ENCODE measurements around the gene ETF1. TPM values are rescaled to one million over a fixed set of nuclear protein-coding genes. Genes with fewer than 3 reads are reported as not detected.
A peak's percentile ranks its signal among the peaks of the same experiment; 100 is the strongest.

Gene ETF1
- total RNA-seq, 6 donors from 2014 or later: 22.0 to 147 (median 92.4) TPM

- Histone ChIP-seq H3K4me1 (peaks cover 4 to 12% (median 9%) of the 10 kb centered on the region in 4 donors), H3K4me3 (no peak overlapping the region), H3K36me3 (peaks cover 0 to 10% (median 4%) of the 10 kb centered on the region in 4 donors), H3K9me3 (no peaks in the 10 kb centered on the region), H3K27me3 (no peaks in the 10 kb centered on the region), H3K27ac (no peak overlapping the region)
- DNase-seq (no peak), ATAC-seq (ENCODE audit: low FRiP score in 2 of 2) (no peak)
- 44 to 45% methylated on average over 6 of the region's 6 CpGs for WGBS, 2 donors
- no peak for TF ChIP-seq EP300 (IDR thresholded peaks at IDR 0.05)
- no peak for TF ChIP-seq CTCF (IDR thresholded peaks at IDR 0.05)
- TF ChIP-seq POLR2AphosphoS5 (IDR thresholded peaks at IDR 0.05): no peak
- TF ChIP-seq POLR2A (IDR thresholded peaks at IDR 0.05): no peak
These were observed 70.7 kb downstream of the ETF1 start for GRCh38 chr5:138472353-138472752.

GRCh38 chr5:138471052-138471361, 72.0 kb downstream of the ETF1 start:
- no peaks in the 10 kb centered on the region for H3K27me3 ChIP-seq
- DNase-seq: no peak
- H3K36me3 ChIP-seq: peaks cover 0 to 17% (median 8%) of the 10 kb centered on the region in 4 donors
- WGBS, 2 donors: 85 to 87% methylated on average over 2 of the region's 2 CpGs
- peaks cover 18 to 25% (median 23%) of the 10 kb centered on the region in 4 donors for H3K4me1 ChIP-seq
- ATAC-seq (ENCODE audit: low FRiP score in 2 of 2): peak in 1 of 2 donors; percentile 1
- H3K27ac ChIP-seq: no peak overlapping the region
- H3K4me3 ChIP-seq: no peak overlapping the region
- TF ChIP-seq POLR2AphosphoS5 (IDR thresholded peaks at IDR 0.05): no peak
- TF ChIP-seq CTCF (IDR thresholded peaks at IDR 0.05): no peak
- TF ChIP-seq POLR2A (IDR thresholded peaks at IDR 0.05): no peak
- no peak for TF ChIP-seq EP300 (IDR thresholded peaks at IDR 0.05)
- H3K9me3 ChIP-seq: no peaks in the 10 kb centered on the region

- DNase-seq (no peak), ATAC-seq (ENCODE audit: low FRiP score in 2 of 2) (peak; percentile 5 to 34)
- Histone ChIP-seq H3K27ac (no peak overlapping the region), H3K4me1 (peaks cover 21 to 31% (median 27%) of the 10 kb centered on the region in 4 donors), H3K9me3 (no peaks in the 10 kb centered on the region), H3K4me3 (no peak overlapping the region), H3K27me3 (no peaks in the 10 kb centered on the region), H3K36me3 (peaks cover 0 to 17% (median 8%) of the 10 kb centered on the region in 4 donors)
- TF ChIP-seq POLR2A (IDR thresholded peaks at IDR 0.05): peak in 1 of 4 donors; percentile 41
- no peak for TF ChIP-seq POLR2AphosphoS5 (IDR thresholded peaks at IDR 0.05)
- 88 to 92% methylated on average over 3 of the region's 3 CpGs for WGBS, 2 donors
These were observed 72.5 kb downstream of the ETF1 start for GRCh38 chr5:138470322-138471051.

- peaks cover 0 to 17% (median 8%) of the 10 kb centered on the region in 4 donors for H3K36me3 ChIP-seq
- H3K4me1 ChIP-seq: peaks cover 21 to 32% (median 27%) of the 10 kb centered on the region in 4 donors
- ATAC-seq (ENCODE audit: low FRiP score in 2 of 2) (peak; percentile 32 to 53), DNase-seq (no peak)
- H3K4me3 ChIP-seq: no peak overlapping the region
- TF ChIP-seq CTCF (IDR thresholded peaks at IDR 0.05): no peak
- TF ChIP-seq EP300 (IDR thresholded peaks at IDR 0.05): peak in 1 of 4 donors; percentile 47
- TF ChIP-seq POLR2A (IDR thresholded peaks at IDR 0.05): peak in 2 of 4 donors; percentile 11 to 21
- peak; percentile 6 to 35 for TF ChIP-seq POLR2AphosphoS5 (IDR thresholded peaks at IDR 0.05)
- H3K27me3 ChIP-seq: no peaks in the 10 kb centered on the region
- no peaks in the 10 kb centered on the region for H3K9me3 ChIP-seq
- H3K27ac ChIP-seq: no peak overlapping the region
- 73 to 76% methylated on average over 7 to 8 of the region's 8 CpGs for WGBS, 2 donors
These were observed 73.3 kb downstream of the ETF1 start for GRCh38 chr5:138469540-138470321.

GRCh38 chr5:138468966-138469539, 74.0 kb downstream of the ETF1 start:
- DNase-seq: no peak
- Histone ChIP-seq H3K27me3 (no peaks in the 10 kb centered on the region), H3K36me3 (peaks cover 0 to 17% (median 8%) of the 10 kb centered on the region in 4 donors), H3K4me1 (peaks cover 21 to 32% (median 27%) of the 10 kb centered on the region in 4 donors), H3K27ac (no peak overlapping the region), H3K9me3 (no peaks in the 10 kb centered on the region), H3K4me3 (no peak overlapping the region)
- TF ChIP-seq CTCF (IDR thresholded peaks at IDR 0.05): no peak
- TF ChIP-seq POLR2A (IDR thresholded peaks at IDR 0.05): no peak
- TF ChIP-seq POLR2AphosphoS5 (IDR thresholded peaks at IDR 0.05): no peak
- TF ChIP-seq EP300 (IDR thresholded peaks at IDR 0.05): no peak
- ATAC-seq (ENCODE audit: low FRiP score in 2 of 2): no peak
- WGBS, 2 donors: 93% methylated on average over 8 of the region's 8 CpGs
